Psoas muscle (tissue), 8 donors: ENCODE measurements around the gene BET1. TPM values are rescaled to one million over a fixed set of nuclear protein-coding genes. Genes with fewer than 3 reads are reported as not detected.
"Not testable (repeated sequence)": the region's sequence is repeated elsewhere in the genome, so short reads cannot be mapped to it uniquely, and the experiment has no call there.

ENCODE experiments used
- ATAC-seq, 4 donors: fragments of 200-7000 bp; cut with Tn5 transposase; one replicate each; pipeline ENCODE4 v1.9.1; 2020; ENCODE audit warnings: moderate library complexity in 3 of 4, mild to moderate bottlenecking in 2 of 4
- DNase-seq, 2 donors: peaks; one replicate each; pipeline ENCODE4 v3.0.0-alpha.2; 2020
- H3K27ac ChIP-seq: fragments of 200-600 bp; one replicate; pipeline ENCODE4 v1.8.0; 2022
- H3K27me3 ChIP-seq, 3 donors: fragments of 200-600 bp in 1 of 3; one replicate each; pipeline versions ENCODE4 v1.6.1 to v1.8.0; 2013 to 2022; ENCODE audit warnings: low read length in 2 of 3, mild to moderate bottlenecking in 2 of 3, moderate library complexity in 1 of 3; ENCODE audit not compliant: insufficient read depth in 3 of 3
- H3K36me3 ChIP-seq, 2 donors: fragments of 200-600 bp in 1 of 2; one replicate each; pipeline versions ENCODE4 v1.6.1 to v1.8.0; 2013 to 2022; ENCODE audit warnings: low read depth in 1 of 2, mild to moderate bottlenecking in 1 of 2, moderate library complexity in 1 of 2; ENCODE audit not compliant: insufficient read depth in 1 of 2
- H3K4me1 ChIP-seq: fragments of 200-600 bp; one replicate; pipeline ENCODE4 v1.8.0; 2022
- H3K4me3 ChIP-seq: fragments of 200-600 bp; one replicate; pipeline ENCODE4 v1.8.0; 2022; ENCODE audit warnings: mild to moderate bottlenecking
- H3K9me3 ChIP-seq: fragments of 200-600 bp; one replicate; pipeline ENCODE4 v1.8.0; 2022
- WGBS, 3 donors: extraction: QIAGEN DNeasy Blood & Tissue Kit; methylation state at CpG; one replicate each; pipeline versions ENCODE4 v1.1.6 to v1.1.7; 2013; 5-methylcytosine and 5-hydroxymethylcytosine counted together
- intact Hi-C, 2 donors: fragments of 100-400 bp; cut with DNase I; formaldehyde crosslinking; loops; one replicate each; pipeline versions ENCODE4 v1.11.0 to v1.14.2; 2022
- polyA plus RNA-seq, 3 donors: library from polyadenylated mRNA; stranded (reverse); fragments of 200-250 nt; gene quantifications; one replicate each; pipeline ENCODE4 v1.2.3, GENCODE V29; 2013
- total RNA-seq, 4 donors: library from RNA; stranded (reverse); fragmentation: NEBNext Ultra II Directional in 2 of 4; extraction: Animal tissue kit (Norgen Biotek cat#: 25700) in 2 of 4; gene quantifications; one replicate each; pipeline versions ENCODE4 v1.2.1 to v1.2.4, GENCODE V29; 2021 to 2023
- TF ChIP-seq, protein P1 (sequence below): fragments of 200-600 bp; IDR thresholded peaks from one replicate; pipeline ENCODE4 v1.8.0; 2022; ENCODE audit warnings: antibody characterized with exemption
- donor health status: healthy with polysubstance abuse.
- donor health status: DM: no; HTN: no; CAD: no; lungs with moderate emphysema.
- donor health status: Bipolar disorder and iron deficiency.
- donor health status: healthy.
- donor health status: DM: yes; HTN: yes; CAD: no.
- donor health status: DM: no; HTN: no; CAD: no.
- donor health status: DM: no; HTN: no; CAD: no.
- donor health status: DM: yes; HTN: yes; CAD: no.

BET1 gene
- total and polyA plus RNA-seq, 7 donors = 6.7 to 14.2 (median 9.2) TPM

DNA sequence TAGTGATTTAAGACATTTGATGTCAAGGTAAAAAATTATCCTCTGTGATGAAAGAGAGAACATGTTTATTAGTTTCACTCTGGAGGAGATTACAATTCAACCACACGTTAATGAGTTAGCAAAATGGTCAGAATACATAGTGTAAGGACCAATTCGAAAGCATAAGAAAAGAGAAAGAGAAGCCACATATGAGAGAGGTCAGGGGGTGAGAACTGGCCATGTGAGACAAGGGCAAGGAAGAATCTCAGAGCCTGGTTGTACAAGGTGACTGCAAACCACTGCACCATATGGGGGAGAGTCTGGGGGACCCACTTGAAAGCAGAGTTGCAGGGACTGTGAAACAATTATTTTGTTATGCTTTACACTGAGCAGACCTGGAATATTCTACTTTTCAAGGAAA, 27.7 kb upstream of the BET1 start:
- TF ChIP-seq, protein P1, sequence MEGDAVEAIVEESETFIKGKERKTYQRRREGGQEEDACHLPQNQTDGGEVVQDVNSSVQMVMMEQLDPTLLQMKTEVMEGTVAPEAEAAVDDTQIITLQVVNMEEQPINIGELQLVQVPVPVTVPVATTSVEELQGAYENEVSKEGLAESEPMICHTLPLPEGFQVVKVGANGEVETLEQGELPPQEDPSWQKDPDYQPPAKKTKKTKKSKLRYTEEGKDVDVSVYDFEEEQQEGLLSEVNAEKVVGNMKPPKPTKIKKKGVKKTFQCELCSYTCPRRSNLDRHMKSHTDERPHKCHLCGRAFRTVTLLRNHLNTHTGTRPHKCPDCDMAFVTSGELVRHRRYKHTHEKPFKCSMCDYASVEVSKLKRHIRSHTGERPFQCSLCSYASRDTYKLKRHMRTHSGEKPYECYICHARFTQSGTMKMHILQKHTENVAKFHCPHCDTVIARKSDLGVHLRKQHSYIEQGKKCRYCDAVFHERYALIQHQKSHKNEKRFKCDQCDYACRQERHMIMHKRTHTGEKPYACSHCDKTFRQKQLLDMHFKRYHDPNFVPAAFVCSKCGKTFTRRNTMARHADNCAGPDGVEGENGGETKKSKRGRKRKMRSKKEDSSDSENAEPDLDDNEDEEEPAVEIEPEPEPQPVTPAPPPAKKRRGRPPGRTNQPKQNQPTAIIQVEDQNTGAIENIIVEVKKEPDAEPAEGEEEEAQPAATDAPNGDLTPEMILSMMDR = no peak
- H3K4me3 ChIP-seq = no peak overlapping the region
- intact Hi-C loops = no loop called here
- H3K4me1 ChIP-seq = no peaks in the 10 kb centered on the region
- H3K36me3 ChIP-seq = no peaks in the 10 kb centered on the region
- no peak for ATAC-seq
- DNase-seq = no peak
- H3K27ac ChIP-seq = no peak overlapping the region
- 68 to 75% (median 69%) methylated on average over 2 of the region's 2 CpGs for WGBS, 3 donors
- no peaks in the 10 kb centered on the region for H3K9me3 ChIP-seq
- peaks cover 0 to 4% (median 0%) of the 10 kb centered on the region in 3 donors for H3K27me3 ChIP-seq

DNA sequence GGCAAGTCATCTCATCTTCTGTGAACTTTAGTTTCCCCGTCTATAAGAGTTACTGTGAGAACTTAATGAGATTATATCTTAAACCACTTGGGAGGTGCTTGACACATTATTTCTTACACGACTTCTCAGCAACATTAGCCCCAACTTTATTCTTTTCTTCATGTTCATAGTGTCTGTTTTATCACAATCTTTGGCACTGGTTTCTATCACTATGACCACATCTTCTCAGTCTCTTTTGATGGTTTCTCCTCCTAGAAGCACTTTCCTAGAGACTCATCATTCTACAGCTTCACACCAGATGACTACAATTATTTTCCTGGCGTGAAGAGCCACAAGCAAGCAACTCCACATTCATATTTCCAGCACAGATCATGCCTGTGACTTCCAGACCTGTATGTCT, 26.5 kb upstream of the BET1 start:
- intact Hi-C loops = no loop called here
- TF ChIP-seq, protein P1 = no peak
- ATAC-seq = no peak

DNA sequence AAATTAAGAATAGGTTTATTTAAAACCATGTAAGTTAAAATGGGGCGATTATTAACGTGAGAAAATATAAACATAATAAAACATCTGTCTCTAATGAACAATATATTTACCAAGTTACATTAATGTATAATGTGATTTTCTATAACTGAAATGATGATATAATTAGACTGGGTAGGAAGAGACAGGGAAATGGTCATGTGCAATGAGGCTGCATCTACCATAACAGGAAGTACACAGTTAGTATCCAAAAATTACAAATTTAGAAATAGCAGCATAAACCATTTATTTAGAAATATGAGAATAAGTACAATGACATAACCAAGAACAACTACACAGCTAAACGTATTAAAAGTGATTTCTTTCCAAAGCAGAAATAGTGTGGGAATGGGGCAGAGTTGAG, 25.8 kb upstream of the BET1 start:
- Histone ChIP-seq H3K27ac (no peak overlapping the region), H3K27me3 (peaks cover 0 to 4% (median 0%) of the 10 kb centered on the region in 3 donors), H3K4me1 (no peaks in the 10 kb centered on the region), H3K9me3 (no peaks in the 10 kb centered on the region), H3K4me3 (no peak overlapping the region), H3K36me3 (no peaks in the 10 kb centered on the region)
- ATAC-seq (no peak), DNase-seq (no peak)
- TF ChIP-seq, protein P1 = no peak
- intact Hi-C loops = no loop called here
- WGBS, 3 donors = 78 to 83% (median 82%) methylated on average over 3 of the region's 3 CpGs

More for the DNA sequence above, 26.5 kb upstream of the BET1 start:
- DNase-seq = no peak
- 75 to 79% (median 76%) methylated on average over 3 of the region's 3 CpGs for WGBS, 3 donors
- no peak overlapping the region for H3K4me3 ChIP-seq
- no peak overlapping the region for H3K27ac ChIP-seq
- peaks cover 0 to 4% (median 0%) of the 10 kb centered on the region in 3 donors for H3K27me3 ChIP-seq
- H3K9me3 ChIP-seq = no peaks in the 10 kb centered on the region
- no peaks in the 10 kb centered on the region for H3K36me3 ChIP-seq
- H3K4me1 ChIP-seq = no peaks in the 10 kb centered on the region

DNA sequence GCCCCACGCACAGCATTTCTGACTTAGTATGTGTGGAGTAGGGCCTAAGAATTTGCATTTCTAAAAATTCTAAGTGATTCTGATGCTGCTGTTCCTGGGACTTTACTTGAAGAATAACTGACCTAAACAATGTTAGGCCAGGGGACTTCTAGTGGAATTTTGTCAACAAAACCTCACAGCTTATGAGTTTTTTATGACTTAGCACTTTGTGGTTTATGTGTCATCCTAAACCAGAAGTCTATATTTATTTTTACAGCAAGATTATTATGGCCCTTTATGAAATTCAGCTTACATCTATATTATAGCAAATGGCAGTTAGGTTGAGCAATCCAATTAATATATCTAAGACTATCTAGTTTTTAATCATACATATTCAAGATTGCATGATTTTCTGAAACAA, 24.6 kb upstream of the BET1 start:
- no peak overlapping the region for H3K27ac ChIP-seq
- TF ChIP-seq, protein P1 = no peak
- intact Hi-C loops = no loop called here
- DNase-seq (no peak), ATAC-seq (no peak)
- WGBS, 3 donors = 93 to 94% (median 94%) methylated on average over 1 of the region's 1 CpG
- no peak overlapping the region for H3K4me3 ChIP-seq
- no peaks in the 10 kb centered on the region for H3K4me1 ChIP-seq
- no peaks in the 10 kb centered on the region for H3K9me3 ChIP-seq
- peaks cover 0 to 4% (median 0%) of the 10 kb centered on the region in 3 donors for H3K27me3 ChIP-seq
- H3K36me3 ChIP-seq = no peaks in the 10 kb centered on the region

DNA sequence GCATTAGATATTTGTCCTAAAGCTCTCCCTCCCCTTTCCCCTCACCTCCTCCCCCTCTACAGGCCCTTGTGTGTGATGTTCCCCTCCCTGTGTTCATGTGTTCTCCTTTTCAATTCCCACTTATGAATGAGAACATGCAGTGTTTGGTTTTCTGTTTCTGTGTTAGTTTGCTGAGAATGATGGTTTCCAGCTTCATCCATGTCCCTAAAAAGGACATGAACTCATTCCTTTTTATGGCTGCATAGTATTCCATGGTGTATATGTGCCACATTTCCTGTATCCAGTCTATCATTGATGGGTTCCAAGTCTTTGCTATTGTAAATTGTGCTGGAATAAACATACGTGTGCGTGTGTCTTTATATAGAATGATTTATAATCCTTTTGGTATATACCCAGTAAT, 22.5 kb upstream of the BET1 start:
- ATAC-seq, intact Hi-C loops, H3K4me1 ChIP-seq, H3K27me3 ChIP-seq, DNase-seq, H3K4me3 ChIP-seq, H3K9me3 ChIP-seq, H3K27ac ChIP-seq, H3K36me3 ChIP-seq: not testable (repeated sequence)
- WGBS, 3 donors = 92 to 97% (median 96%) methylated on average over 2 of the region's 2 CpGs
